Transverse colon (tissue), 4 donors: ENCODE results near the gene SGIP1.

Source experiments
- CTCF ChIP-seq, 5 experiments: fragments of 200-600 bp in 3 of 5; fragments of 450-650 bp in 2 of 5; sonication (generic) in 3 of 5; IDR thresholded peaks; 1 replicate in 2 of 5; 2 replicates in 3 of 5; pipeline ENCODE4 v1.5.1; 2016 to 2017; ENCODE audit warnings: antibody characterized with exemption in 5 of 5, inconsistent platforms in 3 of 5, mild to moderate bottlenecking in 2 of 5, moderate library complexity in 1 of 5
- EP300 ChIP-seq: sonication (generic); formaldehyde crosslinking; IDR thresholded peaks from one replicate; pipeline ENCODE4 v1.6.1; 2017; ENCODE audit warnings: antibody characterized with exemption, low read depth
- POLR2A ChIP-seq: fragments of 450-650 bp; IDR thresholded peaks from one replicate; pipeline ENCODE4 v1.6.1; 2016; ENCODE audit warnings: antibody characterized with exemption, mild to moderate bottlenecking, moderate library complexity
- POLR2AphosphoS5 ChIP-seq, 3 donors: sonication (generic); formaldehyde crosslinking; IDR thresholded peaks; one replicate each; pipeline ENCODE4 v1.6.1; 2016; ENCODE audit warnings: antibody characterized with exemption in 3 of 3

DNA sequence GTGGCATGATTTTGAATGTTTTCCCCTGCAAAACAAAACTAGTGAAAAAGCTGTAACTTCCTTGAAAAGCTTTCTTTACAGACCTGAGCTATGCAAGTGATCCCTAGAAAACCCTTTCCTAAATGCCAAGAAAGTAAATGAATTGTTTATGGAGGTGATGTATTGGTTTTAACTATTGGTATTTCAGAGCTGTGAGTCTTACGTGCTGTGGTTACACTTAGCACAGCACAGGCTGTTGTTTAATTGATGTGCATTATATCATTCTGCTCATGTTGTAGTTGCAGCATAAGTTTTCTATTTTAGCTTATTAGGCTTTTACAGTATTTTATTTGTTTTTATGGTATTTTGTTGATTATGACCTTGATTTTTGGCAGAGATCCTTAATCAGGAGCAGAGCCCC lies 144.2 kb downstream of the SGIP1 start:
- TF ChIP-seq CTCF (IDR thresholded peaks at IDR 0.05), result no peak
- no peak for TF ChIP-seq POLR2A
- no peak for TF ChIP-seq POLR2AphosphoS5 (IDR thresholded peaks at IDR 0.05)
- TF ChIP-seq EP300, result no peak
